ENCODE data around the gene LAMB4.

LAMB4 gene

GRCh38 chr7:108000875-108001763 lies 129.0 kb downstream of the LAMB4 start:
- peaks cover 0 to 4% of the 10 kb centered on the region in 2 donors for H3K36me3 ChIP-seq (ENCODE audit: control insufficient read depth in 1 of 2, insufficient read depth in 2 of 2, low read length in 2 of 2)
- H3K27ac ChIP-seq (ENCODE audit: low read depth, low read length) = peak overlapping the region; percentile 61
- H3K9me3 ChIP-seq (ENCODE audit: control insufficient read depth in 1 of 2, low read length in 2 of 2) = no peaks in the 10 kb centered on the region
- peak overlapping the region; percentile 86 to 87 for H3K4me3 ChIP-seq (ENCODE audit: low read depth in 1 of 2, low read length in 2 of 2)
- peak overlapping the region; percentile 67 to 87 for H3K9ac ChIP-seq (ENCODE audit: low read depth in 1 of 2, low read length in 2 of 2)
- H3K4me1 ChIP-seq (ENCODE audit: control insufficient read depth in 1 of 2, insufficient read depth in 2 of 2, low read length in 2 of 2) = peaks cover 53 to 61% of the 10 kb centered on the region in 2 donors
- H3K27me3 ChIP-seq (ENCODE audit: control insufficient read depth in 1 of 2, insufficient read depth in 2 of 2, low read length in 2 of 2) = peaks cover 0 to 4% of the 10 kb centered on the region in 2 donors

GRCh38 chr7:107999779-108000560 lies 130.2 kb downstream of the LAMB4 start:
- H3K36me3 ChIP-seq (ENCODE audit: control insufficient read depth in 1 of 2, insufficient read depth in 2 of 2, low read length in 2 of 2) = peaks cover 0 to 4% of the 10 kb centered on the region in 2 donors
- H3K27ac ChIP-seq (ENCODE audit: low read depth, low read length) = no peak overlapping the region
- no peaks in the 10 kb centered on the region for H3K9me3 ChIP-seq (ENCODE audit: control insufficient read depth in 1 of 2, low read length in 2 of 2)
- H3K9ac ChIP-seq (ENCODE audit: low read depth in 1 of 2, low read length in 2 of 2) = peak overlapping the region in 1 of 2 donors; percentile 2
- peak overlapping the region; percentile 86 to 87 for H3K4me3 ChIP-seq (ENCODE audit: low read depth in 1 of 2, low read length in 2 of 2)
- H3K4me1 ChIP-seq (ENCODE audit: control insufficient read depth in 1 of 2, insufficient read depth in 2 of 2, low read length in 2 of 2) = peaks cover 64 to 72% of the 10 kb centered on the region in 2 donors
- peaks cover 0 to 4% of the 10 kb centered on the region in 2 donors for H3K27me3 ChIP-seq (ENCODE audit: control insufficient read depth in 1 of 2, insufficient read depth in 2 of 2, low read length in 2 of 2)

GRCh38 chr7:107998660-107999480 lies 131.3 kb downstream of the LAMB4 start:
- Histone ChIP-seq H3K9ac (ENCODE audit: low read depth in 1 of 2, low read length in 2 of 2) (no peak overlapping the region), H3K4me1 (ENCODE audit: control insufficient read depth in 1 of 2, insufficient read depth in 2 of 2, low read length in 2 of 2) (peaks cover 66 to 74% of the 10 kb centered on the region in 2 donors), H3K27ac (ENCODE audit: low read depth, low read length) (no peak overlapping the region), H3K27me3 (ENCODE audit: control insufficient read depth in 1 of 2, insufficient read depth in 2 of 2, low read length in 2 of 2) (peaks cover 0 to 4% of the 10 kb centered on the region in 2 donors), H3K36me3 (ENCODE audit: control insufficient read depth in 1 of 2, insufficient read depth in 2 of 2, low read length in 2 of 2) (peaks cover 0 to 4% of the 10 kb centered on the region in 2 donors), H3K4me3 (ENCODE audit: low read depth in 1 of 2, low read length in 2 of 2) (peak overlapping the region; percentile 7 to 11), H3K9me3 (ENCODE audit: control insufficient read depth in 1 of 2, low read length in 2 of 2) (no peaks in the 10 kb centered on the region)

- H3K4me3 ChIP-seq (ENCODE audit: low read depth in 1 of 2, low read length in 2 of 2) = no peak overlapping the region
- peaks cover 0 to 4% of the 10 kb centered on the region in 2 donors for H3K27me3 ChIP-seq (ENCODE audit: control insufficient read depth in 1 of 2, insufficient read depth in 2 of 2, low read length in 2 of 2)
- H3K9me3 ChIP-seq (ENCODE audit: control insufficient read depth in 1 of 2, low read length in 2 of 2) = no peaks in the 10 kb centered on the region
- peaks cover 4% of the 10 kb centered on the region in 2 donors for H3K36me3 ChIP-seq (ENCODE audit: control insufficient read depth in 1 of 2, insufficient read depth in 2 of 2, low read length in 2 of 2)
- peak overlapping the region in 1 of 2 donors; percentile 6 for H3K9ac ChIP-seq (ENCODE audit: low read depth in 1 of 2, low read length in 2 of 2)
- H3K27ac ChIP-seq (ENCODE audit: low read depth, low read length) = no peak overlapping the region
- H3K4me1 ChIP-seq (ENCODE audit: control insufficient read depth in 1 of 2, insufficient read depth in 2 of 2, low read length in 2 of 2) = peaks cover 69 to 75% of the 10 kb centered on the region in 2 donors
Measured at GRCh38 chr7:107998150-107998549, 132.0 kb downstream of the LAMB4 start.

- H3K9ac ChIP-seq (ENCODE audit: low read depth in 1 of 2, low read length in 2 of 2) = no peak overlapping the region
- no peak overlapping the region for H3K4me3 ChIP-seq (ENCODE audit: low read depth in 1 of 2, low read length in 2 of 2)
- no peak overlapping the region for H3K27ac ChIP-seq (ENCODE audit: low read depth, low read length)
- no peaks in the 10 kb centered on the region for H3K27me3 ChIP-seq (ENCODE audit: control insufficient read depth in 1 of 2, insufficient read depth in 2 of 2, low read length in 2 of 2)
- peaks cover 4 to 11% of the 10 kb centered on the region in 2 donors for H3K36me3 ChIP-seq (ENCODE audit: control insufficient read depth in 1 of 2, insufficient read depth in 2 of 2, low read length in 2 of 2)
- H3K9me3 ChIP-seq (ENCODE audit: control insufficient read depth in 1 of 2, low read length in 2 of 2) = no peaks in the 10 kb centered on the region
- peaks cover 57 to 75% of the 10 kb centered on the region in 2 donors for H3K4me1 ChIP-seq (ENCODE audit: control insufficient read depth in 1 of 2, insufficient read depth in 2 of 2, low read length in 2 of 2)
Measured at GRCh38 chr7:107996072-107996882, 133.9 kb downstream of the LAMB4 start.

- Histone ChIP-seq H3K27me3 (ENCODE audit: control insufficient read depth in 1 of 2, insufficient read depth in 2 of 2, low read length in 2 of 2) (no peaks in the 10 kb centered on the region), H3K9ac (ENCODE audit: low read depth in 1 of 2, low read length in 2 of 2) (no peak overlapping the region), H3K4me1 (ENCODE audit: control insufficient read depth in 1 of 2, insufficient read depth in 2 of 2, low read length in 2 of 2) (peaks cover 51 to 68% of the 10 kb centered on the region in 2 donors), H3K36me3 (ENCODE audit: control insufficient read depth in 1 of 2, insufficient read depth in 2 of 2, low read length in 2 of 2) (peaks cover 4 to 13% of the 10 kb centered on the region in 2 donors), H3K9me3 (ENCODE audit: control insufficient read depth in 1 of 2, low read length in 2 of 2) (no peaks in the 10 kb centered on the region), H3K4me3 (ENCODE audit: low read depth in 1 of 2, low read length in 2 of 2) (no peak overlapping the region), H3K27ac (ENCODE audit: low read depth, low read length) (no peak overlapping the region)
Measured at GRCh38 chr7:107995184-107996071, 134.7 kb downstream of the LAMB4 start.

GRCh38 chr7:107994421-107995030 lies 135.6 kb downstream of the LAMB4 start:
- Histone ChIP-seq H3K27me3 (ENCODE audit: control insufficient read depth in 1 of 2, insufficient read depth in 2 of 2, low read length in 2 of 2) (no peaks in the 10 kb centered on the region), H3K9ac (ENCODE audit: low read depth in 1 of 2, low read length in 2 of 2) (no peak overlapping the region), H3K4me3 (ENCODE audit: low read depth in 1 of 2, low read length in 2 of 2) (no peak overlapping the region), H3K36me3 (ENCODE audit: control insufficient read depth in 1 of 2, insufficient read depth in 2 of 2, low read length in 2 of 2) (peaks cover 4 to 17% of the 10 kb centered on the region in 2 donors), H3K9me3 (ENCODE audit: control insufficient read depth in 1 of 2, low read length in 2 of 2) (no peaks in the 10 kb centered on the region), H3K4me1 (ENCODE audit: control insufficient read depth in 1 of 2, insufficient read depth in 2 of 2, low read length in 2 of 2) (peaks cover 42 to 59% of the 10 kb centered on the region in 2 donors), H3K27ac (ENCODE audit: low read depth, low read length) (no peak overlapping the region)

GRCh38 chr7:107993891-107994291 lies 136.3 kb downstream of the LAMB4 start:
- no peak overlapping the region for H3K9ac ChIP-seq (ENCODE audit: low read depth in 1 of 2, low read length in 2 of 2)
- no peaks in the 10 kb centered on the region for H3K9me3 ChIP-seq (ENCODE audit: control insufficient read depth in 1 of 2, low read length in 2 of 2)
- no peaks in the 10 kb centered on the region for H3K27me3 ChIP-seq (ENCODE audit: control insufficient read depth in 1 of 2, insufficient read depth in 2 of 2, low read length in 2 of 2)
- no peak overlapping the region for H3K27ac ChIP-seq (ENCODE audit: low read depth, low read length)
- H3K4me3 ChIP-seq (ENCODE audit: low read depth in 1 of 2, low read length in 2 of 2) = no peak overlapping the region
- H3K4me1 ChIP-seq (ENCODE audit: control insufficient read depth in 1 of 2, insufficient read depth in 2 of 2, low read length in 2 of 2) = peaks cover 38 to 52% of the 10 kb centered on the region in 2 donors
- H3K36me3 ChIP-seq (ENCODE audit: control insufficient read depth in 1 of 2, insufficient read depth in 2 of 2, low read length in 2 of 2) = peaks cover 4 to 21% of the 10 kb centered on the region in 2 donors
